Heart left ventricle (tissue), 16 donors: ENCODE data around the gene MOGAT1. TPM values are rescaled to one million over a fixed set of nuclear protein-coding genes. Genes with fewer than 3 reads are reported as not detected.

Experiments used
- ATAC-seq, 4 donors: fragments of 200-7000 bp; cut with Tn5 transposase; one replicate each; pipeline ENCODE4 v1.9.1; 2020 to 2022; ENCODE audit warnings: moderate library complexity in 4 of 4, mild to moderate bottlenecking in 3 of 4, moderate number of reproducible peaks in 1 of 4
- DNase-seq, 5 donors: peaks; one replicate each; pipeline ENCODE4 v3.0.0-alpha.2; 2020
- H3K27ac ChIP-seq, 12 donors: fragments of 200-600 bp; sonication (generic) in 4 of 12; one replicate each; pipeline versions ENCODE4 v1.5.0 to v1.8.0; 2016 to 2022; ENCODE audit warnings: mild to moderate bottlenecking in 2 of 12
- H3K27me3 ChIP-seq, 9 donors: fragments of 200-600 bp; sonication (generic) in 2 of 9; one replicate each; pipeline versions ENCODE4 v1.5.1 to v1.8.0; 2016 to 2022; ENCODE audit warnings: mild to moderate bottlenecking in 3 of 9
- H3K36me3 ChIP-seq, 9 donors: fragments of 200-600 bp; sonication (generic) in 2 of 9; one replicate each; pipeline versions ENCODE4 v1.5.0 to v1.8.0; 2018 to 2022; ENCODE audit warnings: mild to moderate bottlenecking in 2 of 9
- H3K4me1 ChIP-seq, 12 donors: fragments of 200-600 bp; sonication (generic) in 4 of 12; one replicate each; pipeline versions ENCODE4 v1.5.0 to v1.8.0; 2016 to 2022; ENCODE audit warnings: mild to moderate bottlenecking in 3 of 12
- H3K4me3 ChIP-seq, 12 donors: fragments of 200-600 bp; sonication (generic) in 4 of 12; one replicate each; pipeline versions ENCODE4 v1.5.0 to v1.8.0; 2017 to 2022; ENCODE audit warnings: mild to moderate bottlenecking in 9 of 12, moderate library complexity in 4 of 12
- H3K9me3 ChIP-seq, 12 donors: fragments of 200-600 bp; sonication (generic) in 4 of 12; one replicate each; pipeline versions ENCODE4 v1.5.0 to v1.8.0; 2016 to 2022; ENCODE audit warnings: mild to moderate bottlenecking in 1 of 12
- CTCF ChIP-seq, 12 donors: fragments of 200-600 bp; sonication (generic) in 4 of 12; IDR thresholded peaks; one replicate each; pipeline versions ENCODE4 v1.5.0 to v1.8.0; 2018 to 2022; ENCODE audit warnings: antibody characterized with exemption in 12 of 12, mild to moderate bottlenecking in 5 of 12
- POLR2A ChIP-seq, 2 donors: fragments of 450-650 bp; IDR thresholded peaks; one replicate each; pipeline ENCODE4 v1.6.1; 2017; ENCODE audit warnings: antibody characterized with exemption in 2 of 2, mild to moderate bottlenecking in 2 of 2, moderate library complexity in 2 of 2
- WGBS, 4 donors: extraction: QIAGEN DNeasy Blood & Tissue Kit in 2 of 4; methylation state at CpG; one replicate each; pipeline versions ENCODE4 v1.1.5 to v1.1.7; 2013 to 2018; 5-methylcytosine and 5-hydroxymethylcytosine counted together
- intact Hi-C, 10 donors: fragments of 100-400 bp; cut with DNase I; formaldehyde crosslinking; loops; one replicate each; pipeline versions ENCODE4 v1.11.1 to v1.14.2; 2022
- polyA plus RNA-seq, 2 donors: library from polyadenylated mRNA; stranded (reverse); fragments of 200-250 nt; gene quantifications; one replicate each; pipeline ENCODE4 v1.2.3, GENCODE V29; 2013
- total RNA-seq, 9 donors: library from RNA; depleted of rRNA in 2 of 9; stranded (reverse); fragments of >200 nt in 2 of 9; fragmentation: NEBNext Ultra II Directional in 3 of 9; extraction: Animal tissue kit (Norgen Biotek cat#: 25700) in 3 of 9; gene quantifications; one replicate each; pipeline versions ENCODE4 v1.1.0 to v1.2.4, GENCODE V29; 2016 to 2023
- donor health status: ischemic (EF 13 %, LVEDD 7.1; RV severe dilation, severe dysfunction).
- donor health status: healthy with polysubstance abuse.
- donor health status: DM: no; HTN: yes; CAD: no.
- donor health status: DM: no; HTN: no; CAD: no.
- donor health status: ischemic (EF 25% LVEDD 6.9; RV normal size, moderate dysfunction).
- donor health status: ischemic (EF 25% LVEDD 5.7; RV mildly dilated, moderate dysfunction).
- donor health status: healthy.
- donor health status: DM: yes; HTN: yes; CAD: no.
- donor health status: ischemic (EF 35%, LVEDD 5.7; RV mildly dilated, moderate dysfunction).
- donor health status: nonischemic (EF 11% LVEDD 7.7; RV severe dilation, severe dysfunction).
- donor health status: DM: yes; HTN: yes; CAD: no.
- donor health status: PGD.
- donor health status: ischemic (EF 29% LVEDD 5.4; RV normal size, mild dysfunction).
- donor health status: nonischemic (EF 23%, LVEDD 6.1; RV moderate dilation, normal function).

Gene MOGAT1
- total and polyA plus RNA-seq, 11 donors: 0.19 to 1.1 (median 0.40) TPM; not detected in 2

- Histone ChIP-seq H3K27ac (no peak overlapping the region), H3K27me3 (peaks cover 0 to 17% (median 0%) of the 10 kb centered on the region in 9 donors), H3K4me1 (no peaks in the 10 kb centered on the region), H3K36me3 (no peaks in the 10 kb centered on the region), H3K4me3 (no peak overlapping the region), H3K9me3 (no peaks in the 10 kb centered on the region)
- TF ChIP-seq POLR2A (IDR thresholded peaks at IDR 0.05) (no peak), CTCF (IDR thresholded peaks at IDR 0.05) (no peak)
- DNase-seq: no peak
- intact Hi-C loops: no loop called here
- no peak for ATAC-seq
- WGBS, 4 donors: 71 to 86% (median 80%) methylated on average over 3 of the region's 3 CpGs
These were observed 6.5 kb downstream of the MOGAT1 start for GRCh38 chr2:222677981-222678380.

- intact Hi-C loops: no loop called here
- TF ChIP-seq CTCF (IDR thresholded peaks at IDR 0.05) (no peak), POLR2A (IDR thresholded peaks at IDR 0.05) (no peak)
- no peaks in the 10 kb centered on the region for H3K9me3 ChIP-seq
- no peak overlapping the region for H3K27ac ChIP-seq
- H3K27me3 ChIP-seq: peaks cover 0 to 11% (median 0%) of the 10 kb centered on the region in 9 donors
- H3K4me1 ChIP-seq: peaks cover 0 to 3% (median 0%) of the 10 kb centered on the region in 12 donors
- DNase-seq (no peak), ATAC-seq (no peak)
- no peaks in the 10 kb centered on the region for H3K36me3 ChIP-seq
- H3K4me3 ChIP-seq: no peak overlapping the region
- WGBS, 4 donors: 67 to 77% (median 71%) methylated on average over 3 of the region's 3 CpGs
These were observed 12.3 kb downstream of the MOGAT1 start for GRCh38 chr2:222683805-222684204.

- TF ChIP-seq CTCF (IDR thresholded peaks at IDR 0.05): no peak
- no peak for TF ChIP-seq POLR2A (IDR thresholded peaks at IDR 0.05)
- intact Hi-C loops: no loop called here
- WGBS, 4 donors: 74 to 87% (median 78%) methylated on average over 5 of the region's 5 CpGs
These were observed 14.8 kb downstream of the MOGAT1 start for GRCh38 chr2:222686086-222686750.

GRCh38 chr2:222688917-222689316 is 17.5 kb downstream of the MOGAT1 start:
- Histone ChIP-seq H3K4me1 (peaks cover 0 to 17% (median 1%) of the 10 kb centered on the region in 12 donors), H3K36me3 (no peaks in the 10 kb centered on the region), H3K9me3 (no peaks in the 10 kb centered on the region), H3K27me3 (no peaks in the 10 kb centered on the region), H3K27ac (no peak overlapping the region), H3K4me3 (no peak overlapping the region)
- 58 to 71% (median 62%) methylated on average over 2 of the region's 2 CpGs for WGBS, 4 donors
- no peak for TF ChIP-seq CTCF (IDR thresholded peaks at IDR 0.05)
- no peak for TF ChIP-seq POLR2A (IDR thresholded peaks at IDR 0.05)
- no peak for DNase-seq
- ATAC-seq: no peak
- intact Hi-C loops: no loop called here

More at GRCh38 chr2:222686086-222686750, 14.8 kb downstream of the MOGAT1 start:
- H3K27ac ChIP-seq: no peak overlapping the region
- H3K9me3 ChIP-seq: no peaks in the 10 kb centered on the region
- H3K36me3 ChIP-seq: no peaks in the 10 kb centered on the region
- DNase-seq (no peak), ATAC-seq (no peak)
- peaks cover 0 to 17% (median 1%) of the 10 kb centered on the region in 12 donors for H3K4me1 ChIP-seq
- peaks cover 0 to 5% (median 0%) of the 10 kb centered on the region in 9 donors for H3K27me3 ChIP-seq
- H3K4me3 ChIP-seq: no peak overlapping the region
